ENCODE data around the gene HOXC9. TPM values are rescaled to one million over a fixed set of nuclear protein-coding genes. Genes with fewer than 3 reads are reported as not detected.
A peak's percentile ranks its signal among the peaks of the same experiment; 100 is the strongest.

The HOXC9 gene
- total and polyA plus RNA-seq, 4 donors: not detected

- TF ChIP-seq, protein P1, sequence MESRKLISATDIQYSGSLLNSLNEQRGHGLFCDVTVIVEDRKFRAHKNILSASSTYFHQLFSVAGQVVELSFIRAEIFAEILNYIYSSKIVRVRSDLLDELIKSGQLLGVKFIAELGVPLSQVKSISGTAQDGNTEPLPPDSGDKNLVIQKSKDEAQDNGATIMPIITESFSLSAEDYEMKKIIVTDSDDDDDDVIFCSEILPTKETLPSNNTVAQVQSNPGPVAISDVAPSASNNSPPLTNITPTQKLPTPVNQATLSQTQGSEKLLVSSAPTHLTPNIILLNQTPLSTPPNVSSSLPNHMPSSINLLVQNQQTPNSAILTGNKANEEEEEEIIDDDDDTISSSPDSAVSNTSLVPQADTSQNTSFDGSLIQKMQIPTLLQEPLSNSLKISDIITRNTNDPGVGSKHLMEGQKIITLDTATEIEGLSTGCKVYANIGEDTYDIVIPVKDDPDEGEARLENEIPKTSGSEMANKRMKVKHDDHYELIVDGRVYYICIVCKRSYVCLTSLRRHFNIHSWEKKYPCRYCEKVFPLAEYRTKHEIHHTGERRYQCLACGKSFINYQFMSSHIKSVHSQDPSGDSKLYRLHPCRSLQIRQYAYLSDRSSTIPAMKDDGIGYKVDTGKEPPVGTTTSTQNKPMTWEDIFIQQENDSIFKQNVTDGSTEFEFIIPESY (IDR thresholded peaks at IDR 0.05): no peak
- TF ChIP-seq CTCF (IDR thresholded peaks at IDR 0.05; ENCODE audit: low read depth, low read length, missing input control) (no peak), HNF4G (IDR thresholded peaks at IDR 0.05) (no peak), HNF4A (conservative IDR thresholded peaks at IDR 0.05) (no peak), YY1 (IDR thresholded peaks at IDR 0.05) (no peak)
These were observed 5.5 kb upstream of the HOXC9 start (continued) for GRCh38 chr12:53994264-53995001.

DNA sequence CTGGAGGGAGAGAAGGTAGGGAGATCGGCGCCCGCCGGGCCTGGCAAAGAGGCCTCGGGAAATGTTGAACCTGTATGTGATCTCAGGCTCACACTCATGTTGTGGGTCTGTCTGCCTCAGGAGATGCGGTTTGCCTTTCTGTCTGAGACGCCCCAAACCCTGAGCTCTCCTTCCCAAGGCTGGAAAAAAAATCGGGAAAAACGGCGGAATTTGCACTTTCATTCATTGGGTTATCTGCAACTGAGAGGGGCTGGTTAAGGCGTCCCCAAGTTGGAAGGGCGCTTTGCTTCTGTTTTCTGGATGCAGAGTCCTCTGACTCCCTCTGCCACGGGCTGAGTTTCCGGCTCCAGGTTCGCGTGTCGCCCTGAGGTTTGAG, 5.0 kb upstream of the HOXC9 start:
- TF ChIP-seq RXRA (IDR thresholded peaks at IDR 0.05) (no peak), HNF4G (IDR thresholded peaks at IDR 0.05) (no peak), FOXA1 (IDR thresholded peaks at IDR 0.05) (no peak), ATF3 (IDR thresholded peaks at IDR 0.05) (no peak), GABPA (IDR thresholded peaks at IDR 0.05 in 1 of 2, conservative IDR thresholded peaks at IDR 0.05 in 1 of 2) (no peak), NR2F2 (IDR thresholded peaks at IDR 0.05) (no peak)
- WGBS: 7% methylated on average over 17 of the region's 17 CpGs
- no peak for DNase-seq (ENCODE audit: low spot score)
- H3K9me3 ChIP-seq (ENCODE audit: control insufficient read depth in 4 of 4, low read length in 3 of 4): no peaks in the 10 kb centered on the region
- H3K4me3 ChIP-seq (ENCODE audit: low read depth in 1 of 3, low read length in 3 of 3): peak overlapping the region in 1 of 3 donors; percentile 61
- H3K27ac ChIP-seq (ENCODE audit: low read depth in 1 of 2, low read length in 2 of 2): no peak overlapping the region
- no peak overlapping the region for H3K9ac ChIP-seq (ENCODE audit: low read depth in 1 of 2, low read length in 2 of 2)
- peaks cover 12 to 56% (median 25%) of the 10 kb centered on the region in 4 donors for H3K27me3 ChIP-seq (ENCODE audit: control insufficient read depth in 4 of 4, insufficient read depth in 4 of 4, low read length in 3 of 4)
- no peaks in the 10 kb centered on the region for H3K36me3 ChIP-seq (ENCODE audit: control insufficient read depth in 4 of 4, insufficient read depth in 3 of 4, low read depth in 1 of 4, low read length in 3 of 4)
- peaks cover 12 to 24% (median 17%) of the 10 kb centered on the region in 4 donors for H3K4me1 ChIP-seq (ENCODE audit: control insufficient read depth in 4 of 4, insufficient read depth in 4 of 4, low read length in 3 of 4)

- WGBS: 3% methylated on average over 48 of the region's 48 CpGs
- H3K4me1 ChIP-seq (ENCODE audit: control insufficient read depth in 4 of 4, insufficient read depth in 4 of 4, low read length in 3 of 4): peaks cover 15 to 27% (median 19%) of the 10 kb centered on the region in 4 donors
- H3K9me3 ChIP-seq (ENCODE audit: control insufficient read depth in 4 of 4, low read length in 3 of 4): no peaks in the 10 kb centered on the region
- peaks cover 12 to 58% (median 24%) of the 10 kb centered on the region in 4 donors for H3K27me3 ChIP-seq (ENCODE audit: control insufficient read depth in 4 of 4, insufficient read depth in 4 of 4, low read length in 3 of 4)
- no peak overlapping the region for H3K9ac ChIP-seq (ENCODE audit: low read depth in 1 of 2, low read length in 2 of 2)
- DNase-seq (ENCODE audit: low spot score): no peak
- no peak overlapping the region for H3K27ac ChIP-seq (ENCODE audit: low read depth in 1 of 2, low read length in 2 of 2)
- H3K36me3 ChIP-seq (ENCODE audit: control insufficient read depth in 4 of 4, insufficient read depth in 3 of 4, low read depth in 1 of 4, low read length in 3 of 4): no peaks in the 10 kb centered on the region
- peak overlapping the region; percentile 35 to 61 (median 59) for H3K4me3 ChIP-seq (ENCODE audit: low read depth in 1 of 3, low read length in 3 of 3)
- TF ChIP-seq CTCF (IDR thresholded peaks at IDR 0.05; ENCODE audit: low read depth, low read length, missing input control) (no peak), HNF4A (conservative IDR thresholded peaks at IDR 0.05) (no peak), TAF1 (conservative IDR thresholded peaks at IDR 0.05) (no peak), YY1 (IDR thresholded peaks at IDR 0.05) (no peak), RAD21 (IDR thresholded peaks at IDR 0.05) (no peak), HNF4G (IDR thresholded peaks at IDR 0.05) (no peak), RXRA (IDR thresholded peaks at IDR 0.05) (no peak), EGR1 (IDR thresholded peaks at IDR 0.05; ENCODE audit: low read depth in 2 of 2) (no peak)
- TF ChIP-seq, protein P1 (IDR thresholded peaks at IDR 0.05): no peak
These were observed 4.4 kb upstream of the HOXC9 start for GRCh38 chr12:53995378-53996239.

Measured in liver (tissue), 9 donors.